ENCODE measurements around the gene PHGDH.

The PHGDH gene

DNA sequence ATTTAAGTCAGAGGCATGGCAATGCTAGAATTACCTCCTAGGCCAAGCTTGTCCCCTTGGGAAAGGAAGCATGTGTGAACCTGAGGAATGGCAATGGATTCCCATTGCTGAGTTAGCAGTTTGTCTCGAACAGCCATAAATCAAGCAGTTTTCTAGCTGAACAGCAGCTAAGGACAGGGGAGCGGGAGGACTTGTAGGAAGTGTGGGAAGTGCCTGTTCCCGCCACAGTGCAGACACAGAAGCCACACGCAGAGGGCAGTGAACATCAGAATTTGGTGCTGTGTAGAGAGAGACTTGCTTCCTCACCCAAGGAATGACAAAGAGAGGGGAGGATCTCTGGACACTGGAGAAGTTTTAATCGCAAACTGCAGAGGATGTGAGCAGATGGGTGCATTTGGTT lies 3.8 kb downstream of the PHGDH start:
- TF ChIP-seq, protein P1, sequence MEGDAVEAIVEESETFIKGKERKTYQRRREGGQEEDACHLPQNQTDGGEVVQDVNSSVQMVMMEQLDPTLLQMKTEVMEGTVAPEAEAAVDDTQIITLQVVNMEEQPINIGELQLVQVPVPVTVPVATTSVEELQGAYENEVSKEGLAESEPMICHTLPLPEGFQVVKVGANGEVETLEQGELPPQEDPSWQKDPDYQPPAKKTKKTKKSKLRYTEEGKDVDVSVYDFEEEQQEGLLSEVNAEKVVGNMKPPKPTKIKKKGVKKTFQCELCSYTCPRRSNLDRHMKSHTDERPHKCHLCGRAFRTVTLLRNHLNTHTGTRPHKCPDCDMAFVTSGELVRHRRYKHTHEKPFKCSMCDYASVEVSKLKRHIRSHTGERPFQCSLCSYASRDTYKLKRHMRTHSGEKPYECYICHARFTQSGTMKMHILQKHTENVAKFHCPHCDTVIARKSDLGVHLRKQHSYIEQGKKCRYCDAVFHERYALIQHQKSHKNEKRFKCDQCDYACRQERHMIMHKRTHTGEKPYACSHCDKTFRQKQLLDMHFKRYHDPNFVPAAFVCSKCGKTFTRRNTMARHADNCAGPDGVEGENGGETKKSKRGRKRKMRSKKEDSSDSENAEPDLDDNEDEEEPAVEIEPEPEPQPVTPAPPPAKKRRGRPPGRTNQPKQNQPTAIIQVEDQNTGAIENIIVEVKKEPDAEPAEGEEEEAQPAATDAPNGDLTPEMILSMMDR (IDR thresholded peaks at IDR 0.05; ENCODE audit: extremely low read depth, insufficient read depth, missing control alignments) = no peak
- in situ Hi-C loops (cut with MboI; ENCODE audit: low pct_unique_long_range_greater_than_20kb, low sequenced_read_pairs, unreplicated experiment) = no loop called here
- DNase-seq (ENCODE audit: low spot score) = no peak

DNA sequence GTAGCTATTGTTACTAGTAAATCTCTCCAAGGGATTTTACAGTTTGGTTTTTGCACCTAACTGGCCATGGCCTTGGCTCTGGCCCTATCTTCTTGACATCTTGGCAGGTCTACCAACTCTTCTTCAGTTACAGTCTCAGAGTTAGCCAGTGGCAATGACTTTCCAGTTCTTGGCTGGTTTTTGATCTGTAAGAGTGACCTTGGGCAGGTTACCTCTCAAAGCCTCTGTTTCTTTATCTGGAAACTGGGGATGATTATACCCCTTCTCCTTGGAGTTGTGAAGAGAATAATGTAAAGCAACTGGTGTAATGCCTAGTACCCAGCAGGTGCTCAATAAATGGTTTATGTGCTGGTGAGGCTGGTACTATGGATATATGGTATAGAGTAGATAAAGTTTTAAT lies 6.7 kb downstream of the PHGDH start:
- in situ Hi-C loops (cut with MboI; ENCODE audit: low pct_unique_long_range_greater_than_20kb, low sequenced_read_pairs, unreplicated experiment) = no loop called here
- DNase-seq (ENCODE audit: low spot score) = no peak
- TF ChIP-seq, protein P1 (IDR thresholded peaks at IDR 0.05; ENCODE audit: extremely low read depth, insufficient read depth, missing control alignments) = no peak

DNA sequence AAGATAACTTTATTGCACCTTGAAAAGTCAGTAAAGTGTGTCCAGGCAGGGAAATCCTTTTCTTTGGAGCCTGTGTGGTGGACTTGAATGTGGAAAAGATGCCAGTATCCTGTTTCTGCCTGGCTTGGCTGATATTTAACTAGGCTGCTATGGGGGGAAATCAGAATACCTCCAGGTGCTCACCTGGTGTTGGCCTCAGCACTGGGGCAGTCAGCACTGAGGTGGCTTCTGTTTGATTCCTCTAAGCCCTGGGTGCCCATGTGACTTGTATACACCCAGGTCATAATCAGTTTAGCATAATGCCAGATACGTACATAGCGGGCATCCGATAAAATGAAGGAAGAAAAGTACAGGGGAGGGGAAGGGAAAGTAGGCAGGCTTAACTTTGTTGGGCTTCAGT lies 7.2 kb downstream of the PHGDH start:
- no peak for DNase-seq (ENCODE audit: low spot score)
- in situ Hi-C loops (cut with MboI; ENCODE audit: low pct_unique_long_range_greater_than_20kb, low sequenced_read_pairs, unreplicated experiment) = no loop called here
- TF ChIP-seq, protein P1 (IDR thresholded peaks at IDR 0.05; ENCODE audit: extremely low read depth, insufficient read depth, missing control alignments) = no peak

DNA sequence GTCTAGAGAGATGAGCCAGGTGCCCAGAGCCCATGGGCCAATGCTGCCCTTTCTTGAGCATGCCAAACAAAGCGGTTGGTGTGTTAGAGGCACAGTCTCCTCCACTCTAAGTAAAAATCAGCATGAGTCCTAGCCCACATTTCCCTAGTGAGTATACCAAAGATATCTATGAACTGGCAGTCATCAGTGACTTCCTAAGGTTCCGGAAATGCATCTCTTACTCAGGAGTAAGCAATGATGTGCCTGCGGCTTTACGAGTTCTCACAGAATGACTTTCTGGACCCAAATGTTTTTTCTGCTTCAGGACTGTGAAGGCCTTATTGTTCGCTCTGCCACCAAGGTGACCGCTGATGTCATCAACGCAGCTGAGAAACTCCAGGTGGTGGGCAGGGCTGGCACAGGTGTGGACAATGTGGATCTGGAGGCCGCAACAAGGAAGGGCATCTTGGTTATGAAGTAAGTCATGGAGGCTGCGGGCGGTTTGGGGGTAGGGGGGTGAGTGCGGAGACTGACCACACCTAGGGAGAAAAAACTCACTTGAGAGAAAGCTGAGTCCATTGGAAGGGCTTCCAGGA lies 9.2 kb downstream of the PHGDH start:
- TF ChIP-seq, protein P1 (IDR thresholded peaks at IDR 0.05; ENCODE audit: extremely low read depth, insufficient read depth, missing control alignments) = no peak
- in situ Hi-C loops (cut with MboI; ENCODE audit: low pct_unique_long_range_greater_than_20kb, low sequenced_read_pairs, unreplicated experiment) = no loop called here
- DNase-seq (ENCODE audit: low spot score) = no peak

DNA sequence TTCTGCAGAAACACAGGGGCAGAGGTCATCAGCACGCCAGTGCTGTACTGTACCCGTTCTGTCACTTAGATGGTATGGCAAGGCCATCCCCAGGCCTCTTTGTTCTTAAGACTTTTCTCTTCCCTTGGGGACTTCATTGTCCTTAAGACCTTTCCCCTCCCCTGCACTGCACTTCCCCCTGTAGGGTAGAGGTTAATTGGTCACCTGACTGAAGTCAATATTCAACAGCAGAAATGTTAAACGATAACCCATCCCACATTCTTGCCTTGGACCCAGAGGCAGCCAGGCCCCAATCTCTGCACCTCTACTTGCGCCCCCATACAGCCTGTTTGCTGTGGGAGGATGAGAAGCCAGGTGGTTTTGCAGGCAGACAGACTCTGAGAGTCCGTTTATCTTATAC lies 10.2 kb downstream of the PHGDH start:
- TF ChIP-seq, protein P1 (IDR thresholded peaks at IDR 0.05; ENCODE audit: extremely low read depth, insufficient read depth, missing control alignments) = no peak
- in situ Hi-C loops (cut with MboI; ENCODE audit: low pct_unique_long_range_greater_than_20kb, low sequenced_read_pairs, unreplicated experiment) = no loop called here
- no peak for DNase-seq (ENCODE audit: low spot score)

DNA sequence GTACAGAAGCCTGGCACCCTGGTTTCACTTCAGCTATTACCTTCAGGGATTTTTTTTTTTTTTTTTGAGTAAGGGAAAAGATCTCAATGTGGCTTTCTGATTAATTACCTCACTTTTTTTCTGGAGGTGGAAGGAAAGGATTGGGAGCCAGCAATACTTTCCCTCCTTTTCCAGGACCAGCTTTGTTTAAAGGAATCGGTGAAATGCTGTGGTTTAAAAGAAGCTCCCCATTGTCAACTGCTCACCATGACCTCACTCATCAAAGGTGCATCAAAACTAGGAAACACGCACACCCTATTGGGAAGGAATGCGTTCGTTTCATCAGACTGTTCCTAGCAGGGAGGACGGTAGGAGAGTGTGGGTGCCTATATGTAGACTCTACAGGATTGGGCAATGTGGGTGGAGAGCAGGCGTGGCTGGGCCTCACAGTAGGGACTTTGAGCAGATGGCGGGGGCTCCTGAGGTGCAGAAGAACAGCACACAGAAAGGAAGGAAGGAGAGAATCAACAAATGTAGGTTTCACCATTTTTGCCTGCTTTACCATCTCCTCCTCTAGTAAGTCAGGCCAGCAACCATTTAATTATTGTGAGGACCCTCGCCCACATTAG lies 13.0 kb downstream of the PHGDH start:
- TF ChIP-seq, protein P1 (IDR thresholded peaks at IDR 0.05; ENCODE audit: extremely low read depth, insufficient read depth, missing control alignments) = no peak
- in situ Hi-C loops (cut with MboI; ENCODE audit: low pct_unique_long_range_greater_than_20kb, low sequenced_read_pairs, unreplicated experiment) = no loop called here
- DNase-seq (ENCODE audit: low spot score) = no peak

All from GM13977 (cell line).